ENCODE data around the gene MTRF1. TPM values are rescaled to one million over a fixed set of nuclear protein-coding genes. Genes with fewer than 3 reads are reported as not detected.

The MTRF1 gene, protein sequence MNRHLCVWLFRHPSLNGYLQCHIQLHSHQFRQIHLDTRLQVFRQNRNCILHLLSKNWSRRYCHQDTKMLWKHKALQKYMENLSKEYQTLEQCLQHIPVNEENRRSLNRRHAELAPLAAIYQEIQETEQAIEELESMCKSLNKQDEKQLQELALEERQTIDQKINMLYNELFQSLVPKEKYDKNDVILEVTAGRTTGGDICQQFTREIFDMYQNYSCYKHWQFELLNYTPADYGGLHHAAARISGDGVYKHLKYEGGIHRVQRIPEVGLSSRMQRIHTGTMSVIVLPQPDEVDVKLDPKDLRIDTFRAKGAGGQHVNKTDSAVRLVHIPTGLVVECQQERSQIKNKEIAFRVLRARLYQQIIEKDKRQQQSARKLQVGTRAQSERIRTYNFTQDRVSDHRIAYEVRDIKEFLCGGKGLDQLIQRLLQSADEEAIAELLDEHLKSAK
- 12.5 TPM for polyA plus RNA-seq (2013, experiment 1 of 2)
- 12.6 TPM for polyA plus RNA-seq (2013, experiment 2 of 2)

DNA sequence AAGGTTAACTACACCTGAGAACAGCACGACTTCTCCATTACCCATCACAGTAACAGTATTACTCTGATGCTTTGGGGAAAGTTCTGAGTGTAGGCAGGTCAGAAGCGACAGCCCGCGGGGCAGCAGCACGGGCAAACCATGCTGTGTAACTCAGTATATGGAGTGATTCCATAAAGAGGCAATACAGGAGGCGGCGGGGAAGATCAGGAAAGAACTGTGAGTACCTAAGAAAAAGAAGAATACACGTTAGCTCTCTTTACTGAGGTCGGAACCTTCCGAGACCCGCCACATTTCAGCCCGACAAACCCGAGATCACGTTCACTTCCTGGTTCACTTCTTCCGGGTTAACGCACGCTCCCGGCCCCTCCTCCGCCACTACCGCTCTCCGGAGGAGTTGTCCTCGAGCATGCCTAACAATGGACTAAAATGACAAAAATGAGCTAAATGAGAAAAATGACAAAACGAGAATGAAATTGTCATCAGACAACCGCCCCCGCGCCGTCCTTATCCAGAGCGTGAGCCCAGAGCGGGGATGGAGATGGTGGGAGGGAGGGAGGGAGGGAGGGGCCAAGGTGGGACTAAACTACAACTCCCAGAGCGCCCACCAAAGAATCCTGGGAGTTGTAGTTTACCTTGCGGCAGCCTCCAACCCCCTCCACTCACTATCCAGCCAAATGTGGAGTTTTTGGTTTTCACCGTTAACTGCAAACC is at the start of gene MTRF1:
Gene MTRF1 (minus strand): TSS at position 316 of the 711 bp plus-strand sequence. CDS start 2,669 bp downstream, outside the sequence.
- no peak within 1 kb of the TSS for H3K23ac ChIP-seq (ENCODE audit: low read length)
- no peak within 1 kb of the TSS for H2BK5ac ChIP-seq (ENCODE audit: low read length)
- no peaks in the 10 kb centered on the region for H3K4me1 ChIP-seq (ENCODE audit: control insufficient read depth, low read depth, low read length)
- peak within 1 kb of the TSS; percentile 90 for H3K9ac ChIP-seq (ENCODE audit: low read length)
- no peaks in the 10 kb centered on the region for H3K27me3 ChIP-seq (ENCODE audit: insufficient read depth, low read length, poor library complexity)
- H3K56ac ChIP-seq (ENCODE audit: low read length): peak within 1 kb of the TSS; percentile 93
- H4K8ac ChIP-seq (ENCODE audit: low read depth, low read length): peak within 1 kb of the TSS; percentile 99
- H3K79me2 ChIP-seq (ENCODE audit: control insufficient read depth, insufficient read depth, low read length): no peaks in the 10 kb centered on the region
- H3K4ac ChIP-seq (ENCODE audit: low read depth, low read length): no peak within 1 kb of the TSS
- no peaks in the 10 kb centered on the region for H3K36me3 ChIP-seq (ENCODE audit: control insufficient read depth, insufficient read depth, low read length)
- peak; percentile 87 for DNase-seq
- H2BK120ac ChIP-seq (ENCODE audit: low read depth, low read length): no peak within 1 kb of the TSS
- H4K5ac ChIP-seq (ENCODE audit: low read length): no peak within 1 kb of the TSS
- H3K4me3 ChIP-seq (ENCODE audit: low read length): peak within 1 kb of the TSS; percentile 96
- peak within 1 kb of the TSS; percentile 99 for H3K18ac ChIP-seq (ENCODE audit: low read length)
- H3K27ac ChIP-seq (ENCODE audit: low read depth, low read length): no peak within 1 kb of the TSS
- no CpG with 5 or more reads among the region's 32 CpGs for WGBS (ENCODE audit: extremely low coverage, insufficient coverage, low lambda C conversion rate)
- H2AK5ac ChIP-seq (ENCODE audit: low read length): no peak within 1 kb of the TSS
- peak within 1 kb of the TSS; percentile 62 for H3K4me2 ChIP-seq (ENCODE audit: low read length)
- H3K79me1 ChIP-seq (ENCODE audit: low read length): no peaks in the 10 kb centered on the region
- no peak within 1 kb of the TSS for H2BK15ac ChIP-seq (replicated peaks; ENCODE audit: low read depth)

DNA sequence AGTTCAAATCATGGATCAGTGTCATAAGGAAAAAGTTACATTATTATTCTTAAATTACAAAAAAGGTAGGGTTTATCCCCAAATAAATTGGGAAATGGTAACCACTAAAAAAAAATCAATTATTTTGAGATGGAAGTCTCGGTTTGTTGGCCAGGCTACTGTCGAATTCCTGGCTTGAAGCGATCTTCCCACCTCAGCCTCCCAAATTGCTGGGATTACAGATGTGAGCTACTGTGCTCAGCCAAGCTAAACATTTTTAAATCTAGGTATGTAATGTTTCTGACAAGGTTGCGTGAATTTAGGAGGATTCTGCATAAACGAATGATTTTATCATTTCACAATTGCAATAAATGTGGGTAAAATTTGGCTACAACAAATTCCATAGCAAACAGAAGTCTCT is 49.7 kb upstream of the MTRF1 start:
- H3K27me3 ChIP-seq (ENCODE audit: insufficient read depth, low read length, poor library complexity): no peaks in the 10 kb centered on the region

DNA sequence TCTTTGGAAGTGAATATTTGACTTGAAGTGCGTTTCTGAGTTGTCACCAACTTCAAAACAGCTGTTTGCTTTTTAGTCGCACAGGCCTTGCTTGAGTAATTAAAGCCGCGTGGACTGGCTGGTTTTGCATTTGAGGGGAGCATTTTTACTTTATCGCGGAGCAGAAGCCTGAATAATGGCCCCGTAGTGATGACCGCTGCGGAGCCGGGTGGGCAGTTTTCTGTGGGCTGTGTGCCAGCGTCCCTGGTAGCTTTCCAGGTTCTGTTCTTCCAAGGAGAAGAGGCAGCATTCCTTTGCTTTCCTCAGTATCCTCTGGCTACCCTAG is 48.8 kb upstream of the MTRF1 start:
- H3K27ac ChIP-seq (ENCODE audit: low read depth, low read length): no peak overlapping the region

More for the DNA sequence above, 49.7 kb upstream of the MTRF1 start:
- no peak overlapping the region for H3K56ac ChIP-seq (ENCODE audit: low read length)
- H2AK5ac ChIP-seq (ENCODE audit: low read length): no peak overlapping the region
- H3K36me3 ChIP-seq (ENCODE audit: control insufficient read depth, insufficient read depth, low read length): no peaks in the 10 kb centered on the region
- peak; percentile 18 for DNase-seq
- no CpG with 5 or more reads among the region's 5 CpGs for WGBS (ENCODE audit: extremely low coverage, insufficient coverage, low lambda C conversion rate)
- H4K5ac ChIP-seq (ENCODE audit: low read length): no peak overlapping the region
- H3K79me1 ChIP-seq (ENCODE audit: low read length): peaks cover 3% of the 10 kb centered on the region
- H3K27ac ChIP-seq (ENCODE audit: low read depth, low read length): no peak overlapping the region
- no peak overlapping the region for H2BK15ac ChIP-seq (replicated peaks; ENCODE audit: low read depth)
- peak overlapping the region; percentile 12 for H3K9ac ChIP-seq (ENCODE audit: low read length)
- H4K8ac ChIP-seq (ENCODE audit: low read depth, low read length): no peak overlapping the region
- no peak overlapping the region for H2BK120ac ChIP-seq (ENCODE audit: low read depth, low read length)
- no peak overlapping the region for H3K23ac ChIP-seq (ENCODE audit: low read length)
- no peak overlapping the region for H3K18ac ChIP-seq (ENCODE audit: low read length)
- H3K4me3 ChIP-seq (ENCODE audit: low read length): no peak overlapping the region
- H3K4ac ChIP-seq (ENCODE audit: low read depth, low read length): no peak overlapping the region
- peaks cover 48% of the 10 kb centered on the region for H3K79me2 ChIP-seq (ENCODE audit: control insufficient read depth, insufficient read depth, low read length)
- H3K4me2 ChIP-seq (ENCODE audit: low read length): peak overlapping the region; percentile 23
- H3K4me1 ChIP-seq (ENCODE audit: control insufficient read depth, low read depth, low read length): peaks cover 2% of the 10 kb centered on the region
- no peak overlapping the region for H2BK5ac ChIP-seq (ENCODE audit: low read length)

DNA sequence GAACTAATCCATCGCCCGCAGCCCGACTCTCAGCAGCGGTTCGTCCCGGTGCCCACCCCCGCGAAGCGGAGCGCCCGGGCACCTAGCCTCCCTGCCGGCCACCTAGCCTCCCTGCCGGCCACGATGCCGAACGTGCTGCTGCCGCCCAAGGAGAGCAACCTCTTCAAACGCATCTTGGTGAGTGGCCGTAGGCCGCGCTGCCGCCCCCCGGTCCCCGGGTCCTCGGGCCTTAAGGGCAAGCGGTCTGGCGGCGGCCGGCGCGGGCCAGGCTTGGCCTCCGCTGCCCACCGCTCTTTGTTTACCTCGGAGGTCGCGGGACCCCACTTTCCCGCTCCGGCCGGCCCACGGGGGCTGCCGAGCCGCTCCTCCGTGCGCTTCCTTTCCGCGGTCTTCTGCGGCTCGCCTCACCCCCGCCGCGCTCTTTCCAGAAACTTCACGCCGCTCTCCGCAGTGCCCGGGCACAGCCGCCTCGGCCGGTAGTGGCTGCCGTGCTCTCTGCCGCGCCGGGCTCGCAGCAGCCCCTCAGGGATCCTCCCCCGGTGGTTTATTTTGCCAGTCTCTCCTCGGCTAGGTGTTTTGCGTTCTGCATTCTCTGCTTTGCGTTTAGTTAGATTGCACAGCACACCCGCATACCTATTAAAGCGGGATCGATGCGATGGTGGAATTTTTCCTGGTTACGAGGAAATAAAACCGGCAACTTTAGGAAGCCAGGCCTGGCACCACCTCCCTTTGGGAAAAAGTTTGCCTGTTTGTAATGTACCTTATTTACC is 48.2 kb upstream of the MTRF1 start:
- Histone ChIP-seq H3K9ac (ENCODE audit: low read length) (peak overlapping the region; percentile 98), H3K36me3 (ENCODE audit: control insufficient read depth, insufficient read depth, low read length) (no peaks in the 10 kb centered on the region), H3K4ac (ENCODE audit: low read depth, low read length) (peak overlapping the region; percentile 88), H2AK5ac (ENCODE audit: low read length) (no peak overlapping the region), H3K4me2 (ENCODE audit: low read length) (peak overlapping the region; percentile 26), H2BK5ac (ENCODE audit: low read length) (no peak overlapping the region), H3K27me3 (ENCODE audit: insufficient read depth, low read length, poor library complexity) (no peaks in the 10 kb centered on the region), H3K18ac (ENCODE audit: low read length) (peak overlapping the region; percentile 91), H3K79me1 (ENCODE audit: low read length) (peaks cover 3% of the 10 kb centered on the region), H3K23ac (ENCODE audit: low read length) (peak overlapping the region; percentile 34), H4K5ac (ENCODE audit: low read length) (no peak overlapping the region), H2BK15ac (replicated peaks; ENCODE audit: low read depth) (no peak overlapping the region), H3K79me2 (ENCODE audit: control insufficient read depth, insufficient read depth, low read length) (peaks cover 41% of the 10 kb centered on the region), H3K27ac (ENCODE audit: low read depth, low read length) (peak overlapping the region; percentile 73), H4K8ac (ENCODE audit: low read depth, low read length) (no peak overlapping the region), H2BK120ac (ENCODE audit: low read depth, low read length) (no peak overlapping the region), H3K4me1 (ENCODE audit: control insufficient read depth, low read depth, low read length) (peaks cover 2% of the 10 kb centered on the region), H3K4me3 (ENCODE audit: low read length) (peak overlapping the region; percentile 98), H3K56ac (ENCODE audit: low read length) (peak overlapping the region; percentile 96)
- no CpG with 5 or more reads among the region's 73 CpGs for WGBS (ENCODE audit: extremely low coverage, insufficient coverage, low lambda C conversion rate)
- DNase-seq: peak; percentile 29

More for the DNA sequence above, 48.8 kb upstream of the MTRF1 start:
- Histone ChIP-seq H4K8ac (ENCODE audit: low read depth, low read length) (no peak overlapping the region), H3K4me2 (ENCODE audit: low read length) (peak overlapping the region; percentile 26), H2BK5ac (ENCODE audit: low read length) (no peak overlapping the region), H3K56ac (ENCODE audit: low read length) (peak overlapping the region; percentile 96), H3K4ac (ENCODE audit: low read depth, low read length) (peak overlapping the region; percentile 70), H3K18ac (ENCODE audit: low read length) (peak overlapping the region; percentile 91), H3K79me2 (ENCODE audit: control insufficient read depth, insufficient read depth, low read length) (peaks cover 43% of the 10 kb centered on the region), H3K4me3 (ENCODE audit: low read length) (peak overlapping the region; percentile 98), H2BK120ac (ENCODE audit: low read depth, low read length) (no peak overlapping the region), H4K5ac (ENCODE audit: low read length) (no peak overlapping the region), H3K36me3 (ENCODE audit: control insufficient read depth, insufficient read depth, low read length) (no peaks in the 10 kb centered on the region), H3K23ac (ENCODE audit: low read length) (no peak overlapping the region), H2AK5ac (ENCODE audit: low read length) (no peak overlapping the region), H3K79me1 (ENCODE audit: low read length) (peaks cover 3% of the 10 kb centered on the region), H3K4me1 (ENCODE audit: control insufficient read depth, low read depth, low read length) (peaks cover 2% of the 10 kb centered on the region), H3K27me3 (ENCODE audit: insufficient read depth, low read length, poor library complexity) (no peaks in the 10 kb centered on the region), H2BK15ac (replicated peaks; ENCODE audit: low read depth) (no peak overlapping the region), H3K9ac (ENCODE audit: low read length) (peak overlapping the region; percentile 98)
- WGBS (ENCODE audit: extremely low coverage, insufficient coverage, low lambda C conversion rate): no CpG with 5 or more reads among the region's 11 CpGs
- no peak for DNase-seq

DNA sequence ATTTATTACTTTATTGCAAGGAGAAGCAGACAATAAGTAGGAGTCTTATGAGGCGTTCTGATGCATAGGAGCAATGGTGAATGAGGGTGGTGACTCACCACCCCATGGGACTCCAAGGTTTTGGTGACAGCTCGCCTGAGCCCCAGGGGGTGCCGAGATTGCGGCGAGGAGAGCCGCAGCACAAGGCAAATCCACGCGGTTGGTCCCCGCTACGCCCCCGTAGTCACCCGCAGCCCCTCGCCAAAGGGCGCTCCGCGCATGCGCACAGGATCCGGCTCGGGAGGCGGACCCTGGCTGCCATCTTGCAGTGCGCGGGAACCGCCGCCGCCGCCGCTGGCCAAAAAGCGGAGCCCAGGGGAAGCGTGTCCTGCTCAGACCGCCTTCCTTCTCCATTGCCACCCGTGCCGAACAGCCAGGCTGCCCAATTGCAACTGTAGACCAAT is 47.6 kb upstream of the MTRF1 start, which contains the start of gene NAA16:
Gene NAA16 (plus strand): TSS at position 305 of the 443 bp plus-strand sequence. CDS start 262 bp downstream, outside the sequence.
- Histone ChIP-seq H3K79me2 (ENCODE audit: control insufficient read depth, insufficient read depth, low read length) (peaks cover 38% of the 10 kb centered on the region), H3K18ac (ENCODE audit: low read length) (peak within 1 kb of the TSS; percentile 91), H2BK15ac (replicated peaks; ENCODE audit: low read depth) (no peak within 1 kb of the TSS), H3K23ac (ENCODE audit: low read length) (peak within 1 kb of the TSS; percentile 34), H3K4me1 (ENCODE audit: control insufficient read depth, low read depth, low read length) (peaks cover 2% of the 10 kb centered on the region), H2AK5ac (ENCODE audit: low read length) (no peak within 1 kb of the TSS), H2BK120ac (ENCODE audit: low read depth, low read length) (no peak within 1 kb of the TSS), H4K8ac (ENCODE audit: low read depth, low read length) (no peak within 1 kb of the TSS), H3K79me1 (ENCODE audit: low read length) (peaks cover 3% of the 10 kb centered on the region), H3K27ac (ENCODE audit: low read depth, low read length) (peak within 1 kb of the TSS; percentile 73), H4K5ac (ENCODE audit: low read length) (no peak within 1 kb of the TSS), H3K56ac (ENCODE audit: low read length) (peak within 1 kb of the TSS; percentile 96), H3K4me2 (ENCODE audit: low read length) (peak within 1 kb of the TSS; percentile 84), H3K4ac (ENCODE audit: low read depth, low read length) (peak within 1 kb of the TSS; percentile 88), H3K36me3 (ENCODE audit: control insufficient read depth, insufficient read depth, low read length) (no peaks in the 10 kb centered on the region), H2BK5ac (ENCODE audit: low read length) (no peak within 1 kb of the TSS), H3K27me3 (ENCODE audit: insufficient read depth, low read length, poor library complexity) (no peaks in the 10 kb centered on the region), H3K9ac (ENCODE audit: low read length) (peak within 1 kb of the TSS; percentile 98), H3K4me3 (ENCODE audit: low read length) (peak within 1 kb of the TSS; percentile 98)
- DNase-seq: peak; percentile 91
- no CpG with 5 or more reads among the region's 32 CpGs for WGBS (ENCODE audit: extremely low coverage, insufficient coverage, low lambda C conversion rate)
